HL-60 (cell line): ENCODE measurements around the gene UPK3B.
A peak's percentile ranks its signal among the peaks of the same experiment; 100 is the strongest.
"Not testable (repeated sequence)": the region's sequence is repeated elsewhere in the genome, so short reads cannot be mapped to it uniquely, and the experiment has no call there.

Experiments
- DNase-seq, 2 experiments: peaks; one replicate each; pipeline ENCODE4 v3.0.0-alpha.2; 2010 to 2020; ENCODE audit warnings: low read depth in 1 of 2, low spot score in 1 of 2
- H3K27ac ChIP-seq: fragments of 250-450 bp; sonication (Bioruptor Pico); replicated peaks from 2 replicates; pipeline ENCODE4 v1.5.1; 2020; ENCODE audit warnings: mild to moderate bottlenecking, moderate library complexity
- H3K27me3 ChIP-seq: fragments of 250-450 bp; sonication (Bioruptor Pico); 2 replicates; pipeline ENCODE4 v1.5.1; 2021; ENCODE audit warnings: mild to moderate bottlenecking, moderate library complexity; ENCODE audit not compliant: insufficient read depth, poor library complexity, severe bottlenecking
- H3K4me3 ChIP-seq: replicated peaks from 2 replicates; pipeline ENCODE4 v1.5.1; 2011; ENCODE audit warnings: mild to moderate bottlenecking, control low read depth, low read length; ENCODE audit not compliant: insufficient read depth
- CTCF ChIP-seq: IDR thresholded peaks from one replicate; pipeline ENCODE4 v1.5.1; 2011; ENCODE audit warnings: low read length, control low read depth, inconsistent platforms; ENCODE audit not compliant: insufficient read depth
- GABPA ChIP-seq: IDR thresholded peaks from 2 replicates; pipeline ENCODE4 v1.6.1; 2012; ENCODE audit warnings: low read depth
- POLR2AphosphoS5 ChIP-seq: IDR thresholded peaks from 2 replicates; pipeline ENCODE4 v1.6.1; 2012; ENCODE audit warnings: low read depth
- REST ChIP-seq: IDR thresholded peaks from 2 replicates; pipeline ENCODE4 v1.6.1; 2012; ENCODE audit warnings: low read depth; ENCODE audit not compliant: insufficient replicate concordance
- SPI1 ChIP-seq: IDR thresholded peaks from 2 replicates; pipeline ENCODE4 v1.6.1; 2012; ENCODE audit warnings: low read depth, mild to moderate bottlenecking, borderline replicate concordance

UPK3B gene

GRCh38 chr7:76499201-76499923, 11.0 kb upstream of the UPK3B start:
- not testable (repeated sequence) for DNase-seq, H3K27me3 ChIP-seq, H3K27ac ChIP-seq, H3K4me3 ChIP-seq

GRCh38 chr7:76499924-76500241, 10.5 kb upstream of the UPK3B start:
- H3K4me3 ChIP-seq, H3K27ac ChIP-seq, H3K27me3 ChIP-seq: not testable (repeated sequence)
- peak in 1 of 2 experiments; percentile 41 for DNase-seq

GRCh38 chr7:76502224-76502623, 8.1 kb upstream of the UPK3B start:
- H3K27ac ChIP-seq = not testable (repeated sequence)

GRCh38 chr7:76502836-76503235, 7.5 kb upstream of the UPK3B start:
- H3K27ac ChIP-seq, H3K27me3 ChIP-seq, DNase-seq, H3K4me3 ChIP-seq: not testable (repeated sequence)

More at GRCh38 chr7:76502224-76502623, 8.1 kb upstream of the UPK3B start:
- H3K27me3 ChIP-seq, H3K4me3 ChIP-seq, DNase-seq: not testable (repeated sequence)

- H3K27me3 ChIP-seq, DNase-seq, H3K4me3 ChIP-seq, H3K27ac ChIP-seq: not testable (repeated sequence)
These were observed 7.1 kb upstream of the UPK3B start for GRCh38 chr7:76503244-76503643.

- not testable (repeated sequence) for DNase-seq, H3K4me3 ChIP-seq, H3K27me3 ChIP-seq, H3K27ac ChIP-seq
These were observed 5.8 kb upstream of the UPK3B start for GRCh38 chr7:76504351-76505167.

GRCh38 chr7:76505168-76506080, 4.9 kb upstream of the UPK3B start:
- no peaks in the 10 kb centered on the region for H3K27me3 ChIP-seq
- no peak overlapping the region for H3K4me3 ChIP-seq
- no peak for DNase-seq
- no peak overlapping the region for H3K27ac ChIP-seq
- TF ChIP-seq POLR2AphosphoS5 (no peak), GABPA (no peak), CTCF (no peak)

GRCh38 chr7:76506081-76506440, 4.3 kb upstream of the UPK3B start:
- no peaks in the 10 kb centered on the region for H3K27me3 ChIP-seq
- TF ChIP-seq CTCF (no peak), SPI1 (no peak), REST (no peak), POLR2AphosphoS5 (no peak), GABPA (no peak)
- no peak overlapping the region for H3K4me3 ChIP-seq
- H3K27ac ChIP-seq = no peak overlapping the region
- no peak for DNase-seq

GRCh38 chr7:76506643-76507042, 3.7 kb upstream of the UPK3B start:
- not testable (repeated sequence) for DNase-seq, H3K27me3 ChIP-seq, H3K27ac ChIP-seq, H3K4me3 ChIP-seq
